GM11168 (cell line): ENCODE measurements around the gene HNRNPDL.
"Not testable (repeated sequence)": the region's sequence is repeated elsewhere in the genome, so short reads cannot be mapped to it uniquely, and the experiment has no call there.

Source experiments
- in situ Hi-C: fragments of 300-500 bp; cut with MboI; formaldehyde crosslinking; loops from one replicate; pipeline ENCODE4 v1.12.0; 2022; ENCODE audit warnings: low sequenced_read_pairs; ENCODE audit not compliant: unreplicated experiment

The HNRNPDL gene

DNA sequence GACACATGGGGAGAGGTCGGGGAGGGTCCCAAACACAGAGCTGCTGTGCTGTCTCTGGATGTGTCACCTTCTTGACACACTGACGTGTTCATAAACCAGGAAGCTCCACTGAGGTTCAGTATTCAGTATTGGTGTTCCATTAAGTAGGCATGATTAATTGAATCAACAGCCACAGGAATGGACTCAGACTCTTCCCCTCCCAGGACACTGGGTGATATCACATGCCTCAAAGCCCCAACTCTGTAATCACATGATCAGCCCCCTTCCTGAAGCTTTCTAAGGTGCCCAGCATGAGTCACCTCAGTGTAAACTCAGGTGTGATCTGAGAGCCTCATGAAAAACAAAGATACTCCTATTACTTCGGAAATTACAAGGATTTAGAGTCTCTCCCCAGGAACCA, 35.4 kb downstream of the HNRNPDL start:
- in situ Hi-C loops: no loop called here

DNA sequence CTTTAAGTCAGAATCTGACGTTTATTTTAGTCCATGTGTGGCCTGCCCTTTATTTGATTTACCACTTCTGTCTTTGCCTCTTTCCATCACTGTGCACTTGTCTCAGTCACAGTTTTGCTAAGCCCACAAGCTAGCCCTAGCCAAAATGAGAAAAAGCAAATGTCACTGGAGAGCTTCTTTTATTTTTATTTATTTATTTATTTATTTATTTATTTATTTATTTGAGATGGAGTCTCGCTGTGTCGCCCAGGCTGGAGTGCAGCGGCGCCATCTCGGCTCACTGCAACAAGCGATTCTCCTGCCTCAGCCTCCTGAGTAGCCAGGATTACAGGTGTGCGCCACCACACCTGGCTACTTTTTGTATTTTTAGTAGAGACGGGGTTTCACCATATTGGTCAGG, 40.2 kb downstream of the HNRNPDL start:
- in situ Hi-C loops: not testable (repeated sequence)

DNA sequence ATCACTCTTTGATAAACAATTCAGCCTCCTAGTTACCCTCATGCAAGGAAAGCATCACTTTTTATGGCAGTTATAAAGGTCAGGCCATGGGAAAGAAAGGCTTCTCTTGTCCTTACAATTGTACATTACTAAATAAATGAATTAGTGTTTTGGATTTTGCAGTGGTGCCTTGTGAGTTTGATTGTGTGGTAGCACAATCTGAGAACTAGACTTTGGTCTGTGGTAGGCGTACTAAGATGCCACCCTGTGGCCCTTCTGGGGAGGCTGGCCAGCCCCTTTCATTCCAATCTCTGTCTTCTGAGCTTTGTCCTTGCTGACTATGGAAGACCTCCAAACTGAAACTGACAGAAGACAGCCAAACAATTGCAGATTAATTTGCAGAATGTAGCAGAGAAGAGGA, 41.9 kb downstream of the HNRNPDL start:
- in situ Hi-C loops: no loop called here

DNA sequence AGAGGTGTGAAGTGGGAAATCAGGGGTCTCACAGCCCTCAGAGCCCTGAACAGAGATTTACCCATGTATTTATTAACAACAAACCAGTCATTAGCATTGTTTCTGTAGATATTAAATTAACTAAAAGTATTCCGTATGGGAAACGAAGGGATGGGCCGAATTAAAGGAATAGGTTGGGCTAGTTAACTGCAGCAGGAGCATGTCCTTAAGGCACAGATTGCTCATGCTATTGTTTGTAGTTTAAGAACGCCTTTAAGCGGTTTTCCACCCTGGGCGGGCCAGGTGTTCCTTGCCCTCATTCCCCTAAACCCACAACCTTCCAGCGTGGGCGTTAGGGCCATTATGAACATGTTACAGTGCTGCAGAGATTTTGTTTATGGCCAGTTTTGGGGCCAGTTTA, 44.0 kb downstream of the HNRNPDL start:
- in situ Hi-C loops: not testable (repeated sequence)

DNA sequence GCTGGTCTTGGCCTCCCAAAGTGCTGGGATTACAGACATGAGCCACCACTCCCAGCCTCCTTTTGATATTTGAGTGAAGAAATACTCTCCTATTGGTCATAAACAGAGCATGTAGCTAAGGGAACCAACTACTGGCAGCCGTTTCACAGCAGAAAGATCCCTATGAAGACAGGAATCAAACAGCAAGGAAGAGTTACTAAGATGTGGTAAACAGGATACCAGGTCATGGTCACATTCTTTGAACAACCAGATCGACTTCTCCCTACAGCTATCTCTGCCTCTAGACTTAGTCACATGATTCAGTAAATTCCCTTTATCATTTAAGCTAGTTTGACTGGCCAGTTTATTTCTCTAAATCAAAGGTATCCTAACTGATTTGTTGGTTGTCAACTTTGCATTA, 47.5 kb downstream of the HNRNPDL start:
- in situ Hi-C loops: no loop called here

DNA sequence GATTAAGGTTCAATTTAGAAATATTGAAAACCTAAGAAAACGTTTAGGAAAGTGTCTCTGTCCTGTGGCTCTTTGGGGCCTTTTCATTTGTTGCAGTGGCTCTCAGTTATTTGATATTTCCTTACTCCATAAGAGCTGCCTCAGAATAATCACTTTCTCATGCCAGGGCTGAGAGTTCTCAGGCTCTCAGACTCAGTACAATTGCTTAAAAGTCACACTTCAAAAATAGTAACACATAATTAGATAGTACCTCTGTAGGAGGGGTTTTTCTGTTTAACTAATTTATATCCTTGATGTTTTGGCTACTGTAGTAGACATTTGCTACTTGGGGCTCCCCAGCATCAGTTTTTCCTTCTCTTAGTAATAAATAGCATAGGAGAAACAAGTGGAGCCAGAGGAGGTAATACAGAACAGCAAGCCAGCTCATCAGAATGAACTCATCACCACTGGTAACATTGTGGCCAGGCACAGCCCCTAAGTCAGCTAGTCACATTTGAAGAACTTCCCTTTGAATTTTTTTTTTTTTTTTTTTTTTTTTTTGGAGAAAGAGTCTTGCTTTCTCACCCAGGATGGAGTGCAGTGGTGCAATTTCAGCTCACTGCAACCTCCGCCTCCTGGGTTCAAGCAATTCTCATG, 48.5 kb downstream of the HNRNPDL start:
- in situ Hi-C loops: no loop called here

DNA sequence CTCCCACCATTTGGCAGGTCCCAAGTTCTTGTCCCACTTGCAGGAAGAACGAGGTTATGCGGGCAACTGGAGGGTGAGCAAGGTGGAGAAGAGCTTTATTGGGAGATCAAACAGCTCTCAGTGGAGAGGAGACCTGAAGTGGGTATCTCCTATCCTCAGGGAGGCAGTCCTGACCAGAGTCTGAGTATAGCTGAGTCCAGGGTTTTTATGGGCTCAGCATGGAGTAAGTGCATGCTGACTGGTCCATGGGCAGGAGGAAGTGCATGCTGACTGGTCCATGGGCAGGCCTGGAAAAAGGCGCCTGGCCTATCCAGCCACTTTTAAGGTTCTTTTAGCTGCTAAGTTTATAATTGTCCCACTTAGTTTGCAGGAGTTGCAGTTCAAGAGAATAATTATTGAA, 49.0 kb downstream of the HNRNPDL start:
- in situ Hi-C loops: no loop called here

DNA sequence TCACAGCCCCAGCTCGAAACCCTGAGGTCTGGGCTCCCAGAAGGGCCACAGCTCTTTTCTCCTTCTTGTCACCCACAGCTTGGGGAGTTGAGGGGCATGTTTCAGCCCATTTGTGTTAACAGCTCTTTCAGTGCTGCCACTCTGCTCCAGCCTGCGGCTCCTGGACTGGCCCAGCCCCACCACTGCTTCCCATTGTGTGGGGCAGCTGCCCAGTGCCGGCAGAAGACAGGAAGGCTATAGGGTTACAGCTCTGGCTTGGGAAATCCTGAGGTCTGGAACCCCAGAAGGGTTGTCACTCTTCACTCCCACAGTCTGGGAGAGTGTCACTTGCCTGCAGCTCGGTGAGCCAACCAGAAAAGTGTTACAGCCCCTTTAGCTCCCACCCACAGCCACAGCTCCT, 49.4 kb downstream of the HNRNPDL start:
- in situ Hi-C loops: no loop called here

DNA sequence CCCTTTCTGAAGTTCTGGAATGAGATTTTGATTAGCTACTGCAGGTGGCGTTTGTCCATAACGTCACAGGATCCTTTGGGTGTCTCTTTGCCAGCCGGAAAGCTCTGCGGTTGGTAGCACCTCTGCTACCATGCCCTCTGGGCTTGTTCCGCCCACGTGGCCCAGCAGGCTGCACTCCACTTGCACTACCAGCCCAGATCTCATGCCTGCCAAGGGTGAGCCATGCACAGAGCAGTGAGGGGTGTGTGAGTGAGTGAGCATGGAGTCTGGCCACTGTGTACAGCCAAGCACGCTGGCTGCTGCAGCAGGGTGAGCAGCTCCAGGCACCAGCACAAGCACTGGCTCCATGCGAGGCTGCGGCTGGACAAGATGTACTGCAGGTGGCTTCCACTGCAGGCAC, 49.9 kb downstream of the HNRNPDL start:
- in situ Hi-C loops: no loop called here

DNA sequence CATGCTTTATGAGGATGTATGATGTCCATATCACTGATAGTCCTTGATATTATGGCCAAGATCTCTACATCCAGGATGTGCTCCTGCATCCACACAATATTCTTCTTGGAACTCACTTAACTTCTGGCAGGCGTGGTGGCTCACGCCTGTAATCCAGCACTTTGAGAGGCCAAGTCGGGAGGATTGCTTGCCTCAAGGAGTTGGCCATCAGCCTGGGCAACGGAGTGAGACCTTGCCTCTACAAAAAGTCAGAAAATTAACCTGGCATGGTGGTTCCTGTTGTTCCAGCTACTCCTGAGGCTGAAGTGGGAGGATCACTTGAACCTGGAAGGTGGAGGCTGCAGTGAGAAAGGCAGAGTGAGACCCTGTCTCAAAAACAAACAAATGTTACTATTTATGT, 54.2 kb downstream of the HNRNPDL start:
- in situ Hi-C loops: no loop called here

DNA sequence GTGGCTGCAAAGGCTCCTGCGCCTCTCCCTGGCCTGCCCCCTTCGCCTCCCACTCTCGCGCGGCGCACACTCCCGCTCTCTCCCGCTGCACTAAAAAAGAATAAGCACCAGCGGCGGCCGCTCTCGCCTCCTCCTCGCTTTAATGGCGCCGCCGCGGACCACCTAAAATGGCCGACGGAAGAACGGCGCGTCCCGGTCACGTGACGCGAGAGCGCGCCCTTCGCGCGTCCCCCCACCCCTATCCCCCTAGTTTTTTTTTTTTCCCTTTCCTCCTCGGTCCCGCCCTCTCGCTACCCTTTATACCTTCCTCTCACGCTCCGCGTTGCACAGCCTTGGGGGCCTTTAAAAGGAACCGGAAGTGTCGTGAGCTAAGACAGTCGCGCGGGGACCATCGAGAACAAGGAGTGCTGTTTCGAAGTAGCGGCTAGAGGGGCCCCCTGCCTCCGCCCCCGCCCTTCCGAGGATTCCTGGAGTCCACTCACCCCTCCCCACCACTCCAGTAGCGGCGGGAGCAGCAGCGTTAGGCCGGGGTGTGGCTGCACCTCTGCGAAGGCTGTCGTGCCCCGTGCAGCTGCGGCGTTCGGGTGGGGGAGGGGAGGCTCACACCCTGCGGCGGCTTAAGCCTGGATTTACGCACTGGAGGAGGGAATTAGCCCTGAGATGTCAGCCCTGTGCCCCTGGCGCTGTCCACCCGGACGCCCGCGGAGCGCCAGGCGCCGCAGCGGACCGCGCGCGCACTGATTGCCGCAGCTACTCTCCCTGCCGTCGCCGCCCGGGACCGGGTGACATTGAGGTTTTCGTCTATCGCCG, 56.2 kb downstream of the HNRNPDL start, which contains the start of gene HNRNPD:
Gene HNRNPD (minus strand): TSS at position 176 of the 810 bp plus-strand sequence. CDS start 313 bp downstream, outside the sequence.
- in situ Hi-C loops: no loop called here

DNA sequence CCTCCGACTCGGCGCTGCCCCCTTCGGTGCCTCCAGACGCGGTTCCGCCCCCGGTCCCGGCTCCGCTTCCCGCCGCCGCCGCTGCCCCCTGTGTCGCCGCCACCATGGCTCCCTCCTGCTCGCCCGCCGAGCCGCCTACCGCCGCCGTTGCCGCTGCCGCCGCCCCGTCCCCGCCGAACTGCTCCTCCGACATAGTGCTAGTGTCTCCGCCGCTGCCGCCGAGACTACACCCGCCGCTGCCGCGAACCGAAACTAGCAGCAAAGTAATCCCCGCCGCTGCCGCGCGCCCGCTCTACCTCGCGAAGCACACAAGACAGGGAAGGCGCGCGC, 56.8 kb downstream of the HNRNPDL start:
- in situ Hi-C loops: no loop called here
